CD14-positive monocyte (primary cell): ENCODE results near the gene C3orf20. TPM values are rescaled to one million over a fixed set of nuclear protein-coding genes. Genes with fewer than 3 reads are reported as not detected.

Experiments
- DNase-seq, 3 donors: peaks; one replicate each; pipeline ENCODE4 v3.0.0-alpha.2; 2011 to 2022
- H2AFZ ChIP-seq: 2 replicates; pipeline ENCODE4 v1.6.0; 2012; ENCODE audit warnings: mild to moderate bottlenecking, low read depth, low read length, inconsistent platforms; ENCODE audit not compliant: insufficient read depth, poor library complexity, severe bottlenecking
- H3K27ac ChIP-seq, 2 donors: 1 replicate in 1 of 2; 2 replicates in 1 of 2; pipeline ENCODE4 v1.5.1; 2012 to 2013; ENCODE audit warnings: low read length in 2 of 2, control low read depth in 1 of 2, inconsistent platforms in 1 of 2, low read depth in 1 of 2, mild to moderate bottlenecking in 1 of 2
- H3K27me3 ChIP-seq, 2 donors: one replicate each; pipeline versions ENCODE4 v1.6.0 to v1.6.1; 2011 to 2013; ENCODE audit warnings: low read length in 2 of 2; ENCODE audit not compliant: control insufficient read depth in 2 of 2, insufficient read depth in 2 of 2
- H3K36me3 ChIP-seq, 2 donors: replicated peaks in 1 of 2; 1 replicate in 1 of 2; 2 replicates in 1 of 2; pipeline versions ENCODE4 v1.5.1 to v1.6.1; 2012 to 2013; ENCODE audit warnings: low read length in 2 of 2, control low read depth in 1 of 2, inconsistent platforms in 1 of 2, mild to moderate bottlenecking in 1 of 2; ENCODE audit not compliant: insufficient read depth in 2 of 2, control insufficient read depth in 1 of 2
- H3K4me1 ChIP-seq, 2 donors: 1 replicate in 1 of 2; 2 replicates in 1 of 2; pipeline versions ENCODE4 v1.5.1 to v1.6.1; 2012 to 2013; ENCODE audit warnings: low read length in 2 of 2, control low read depth in 1 of 2, inconsistent platforms in 1 of 2, mild to moderate bottlenecking in 1 of 2, moderate library complexity in 1 of 2; ENCODE audit not compliant: insufficient read depth in 2 of 2, control insufficient read depth in 1 of 2
- H3K4me2 ChIP-seq: replicated peaks from 2 replicates; pipeline ENCODE3; 2012; ENCODE audit warnings: low read length, moderate library complexity, mild to moderate bottlenecking; ENCODE audit not compliant: poor library complexity, severe bottlenecking; ENCODE audit errors: extremely low read depth
- H3K4me3 ChIP-seq, 3 experiments: fragments of 200-600 bp in 1 of 3; sonication (generic) in 1 of 3; replicated peaks in 1 of 3; 1 replicate in 2 of 3; 2 replicates in 1 of 3; pipeline ENCODE4 v1.5.1; 2011 to 2013; ENCODE audit warnings: low read length in 3 of 3, mild to moderate bottlenecking in 3 of 3, control low read depth in 2 of 3, low read depth in 2 of 3, inconsistent platforms in 1 of 3, moderate library complexity in 1 of 3
- H3K79me2 ChIP-seq: 2 replicates; pipeline ENCODE4 v1.6.0; 2012; ENCODE audit warnings: mild to moderate bottlenecking, control low read depth, inconsistent platforms, low read length, moderate library complexity; ENCODE audit not compliant: insufficient read depth
- H3K9ac ChIP-seq: 2 replicates; pipeline ENCODE4 v1.6.0; 2017; ENCODE audit warnings: low read length, mild to moderate bottlenecking; ENCODE audit not compliant: insufficient read depth, poor library complexity, severe bottlenecking
- H3K9me3 ChIP-seq, 2 donors: replicated peaks in 1 of 2; 1 replicate in 1 of 2; 2 replicates in 1 of 2; pipeline versions ENCODE4 v1.5.1 to v1.6.1; 2012 to 2013; ENCODE audit warnings: low read length in 2 of 2, control low read depth in 1 of 2; ENCODE audit not compliant: control insufficient read depth in 1 of 2, insufficient read depth in 1 of 2
- H4K20me1 ChIP-seq: 2 replicates; pipeline ENCODE4 v1.6.0; 2012; ENCODE audit warnings: mild to moderate bottlenecking, low read length, control low read depth, moderate library complexity; ENCODE audit not compliant: insufficient read depth
- H3K27ac Mint-ChIP-seq, 7 donors: one replicate each; pipeline ENCODE4 v1.8.0; 2020; ENCODE audit warnings: mild to moderate bottlenecking in 7 of 7, mixed read lengths in 7 of 7, moderate library complexity in 6 of 7, inconsistent platforms in 2 of 7
- H3K27me3 Mint-ChIP-seq, 3 donors: one replicate each; pipeline ENCODE4 v1.8.0; 2021 to 2022; ENCODE audit warnings: low read depth in 3 of 3, mild to moderate bottlenecking in 3 of 3, mixed read lengths in 3 of 3, moderate library complexity in 3 of 3, inconsistent platforms in 1 of 3
- H3K36me3 Mint-ChIP-seq, 2 donors: one replicate each; pipeline ENCODE4 v1.8.0; 2020; ENCODE audit warnings: mixed read lengths in 2 of 2, inconsistent platforms in 1 of 2, mild to moderate bottlenecking in 1 of 2
- H3K4me1 Mint-ChIP-seq: one replicate; pipeline ENCODE4 v1.8.0; 2020; ENCODE audit warnings: mild to moderate bottlenecking, mixed read lengths
- H3K4me3 Mint-ChIP-seq, 2 donors: one replicate each; pipeline ENCODE4 v1.8.0; 2020; ENCODE audit warnings: mild to moderate bottlenecking in 2 of 2, mixed read lengths in 2 of 2, moderate library complexity in 1 of 2
- H3K9me3 Mint-ChIP-seq, 7 donors: one replicate each; pipeline ENCODE4 v1.8.0; 2020 to 2022; ENCODE audit warnings: mixed read lengths in 7 of 7, mild to moderate bottlenecking in 6 of 7, moderate library complexity in 6 of 7, inconsistent platforms in 2 of 7
- WGBS: methylation state at CpG from one replicate; pipeline ENCODE4 v1.1.5; 2013; ENCODE audit warnings: missing lambda C conversion rate; ENCODE audit not compliant: insufficient coverage; 5-methylcytosine and 5-hydroxymethylcytosine counted together
- intact Hi-C, 2 donors: fragments of 100-400 bp; cut with micrococcal nuclease; formaldehyde crosslinking; loops; one replicate each; pipeline versions ENCODE4 v1.15.0 to v1.15.1; 2023
- polyA plus RNA-seq, 3 donors: library from polyadenylated mRNA; depleted of rRNA in 1 of 3; unstranded in 2 of 3; stranded (reverse) in 1 of 3; fragments of 300-500 nt in 2 of 3; fragments of >200 nt in 1 of 3; fragmentation: Illumina TruSeq in 2 of 3; gene quantifications; 1 replicate in 2 of 3; 2 replicates in 1 of 3; pipeline ENCODE4 v1.2.3, GENCODE V29; 2012 to 2021
- TF ChIP-seq, protein P1 (sequence below): fragments of 200-600 bp; IDR thresholded peaks from one replicate; pipeline ENCODE4 v1.8.0; 2022; ENCODE audit warnings: antibody characterized with exemption, mild to moderate bottlenecking

Gene C3orf20
- polyA plus RNA-seq, 3 donors, result 0.11 TPM; not detected in 2

DNA sequence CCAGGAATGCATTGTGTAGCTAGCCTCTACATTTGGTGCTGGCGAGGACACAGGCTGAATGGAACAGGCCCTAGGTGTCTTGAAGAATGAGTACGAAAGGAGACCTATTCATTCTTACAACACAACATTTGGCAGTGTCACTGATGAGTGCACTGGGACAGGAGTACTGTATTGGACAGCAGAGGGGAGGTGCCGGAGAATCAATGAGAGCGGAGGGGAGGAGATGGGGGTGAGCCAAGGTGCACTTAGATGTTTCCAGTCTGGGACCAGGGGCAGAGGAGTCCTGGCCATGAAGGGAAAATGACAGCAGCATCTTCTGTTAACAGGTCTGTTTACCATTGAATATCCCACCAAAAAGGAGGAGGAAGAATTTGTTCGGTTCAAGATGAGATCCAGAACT, 53.2 kb downstream of the C3orf20 start:
- H3K27ac ChIP-seq, result no peak overlapping the region
- Mint-ChIP-seq H3K9me3 (no peaks in the 10 kb centered on the region), H3K27ac (no peak overlapping the region), H3K36me3 (no peaks in the 10 kb centered on the region), H3K4me1 (no peaks in the 10 kb centered on the region), H3K4me3 (no peak overlapping the region), H3K27me3 (peaks cover 0 to 1% (median 0%) of the 10 kb centered on the region in 3 donors)
- H3K4me2 ChIP-seq, result no peak overlapping the region
- H3K4me1 ChIP-seq, result no peaks in the 10 kb centered on the region
- no peak overlapping the region for H2AFZ ChIP-seq
- no peaks in the 10 kb centered on the region for H3K27me3 ChIP-seq
- no peaks in the 10 kb centered on the region for H4K20me1 ChIP-seq
- TF ChIP-seq, protein P1, sequence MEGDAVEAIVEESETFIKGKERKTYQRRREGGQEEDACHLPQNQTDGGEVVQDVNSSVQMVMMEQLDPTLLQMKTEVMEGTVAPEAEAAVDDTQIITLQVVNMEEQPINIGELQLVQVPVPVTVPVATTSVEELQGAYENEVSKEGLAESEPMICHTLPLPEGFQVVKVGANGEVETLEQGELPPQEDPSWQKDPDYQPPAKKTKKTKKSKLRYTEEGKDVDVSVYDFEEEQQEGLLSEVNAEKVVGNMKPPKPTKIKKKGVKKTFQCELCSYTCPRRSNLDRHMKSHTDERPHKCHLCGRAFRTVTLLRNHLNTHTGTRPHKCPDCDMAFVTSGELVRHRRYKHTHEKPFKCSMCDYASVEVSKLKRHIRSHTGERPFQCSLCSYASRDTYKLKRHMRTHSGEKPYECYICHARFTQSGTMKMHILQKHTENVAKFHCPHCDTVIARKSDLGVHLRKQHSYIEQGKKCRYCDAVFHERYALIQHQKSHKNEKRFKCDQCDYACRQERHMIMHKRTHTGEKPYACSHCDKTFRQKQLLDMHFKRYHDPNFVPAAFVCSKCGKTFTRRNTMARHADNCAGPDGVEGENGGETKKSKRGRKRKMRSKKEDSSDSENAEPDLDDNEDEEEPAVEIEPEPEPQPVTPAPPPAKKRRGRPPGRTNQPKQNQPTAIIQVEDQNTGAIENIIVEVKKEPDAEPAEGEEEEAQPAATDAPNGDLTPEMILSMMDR, result no peak
- 71% methylated on average over 1 of the region's 5 CpGs for WGBS
- H3K9ac ChIP-seq, result no peak overlapping the region
- no peaks in the 10 kb centered on the region for H3K9me3 ChIP-seq
- no peak overlapping the region for H3K4me3 ChIP-seq
- H3K79me2 ChIP-seq, result no peaks in the 10 kb centered on the region
- H3K36me3 ChIP-seq, result no peaks in the 10 kb centered on the region
- no peak for DNase-seq
- intact Hi-C loops, result no loop called here

DNA sequence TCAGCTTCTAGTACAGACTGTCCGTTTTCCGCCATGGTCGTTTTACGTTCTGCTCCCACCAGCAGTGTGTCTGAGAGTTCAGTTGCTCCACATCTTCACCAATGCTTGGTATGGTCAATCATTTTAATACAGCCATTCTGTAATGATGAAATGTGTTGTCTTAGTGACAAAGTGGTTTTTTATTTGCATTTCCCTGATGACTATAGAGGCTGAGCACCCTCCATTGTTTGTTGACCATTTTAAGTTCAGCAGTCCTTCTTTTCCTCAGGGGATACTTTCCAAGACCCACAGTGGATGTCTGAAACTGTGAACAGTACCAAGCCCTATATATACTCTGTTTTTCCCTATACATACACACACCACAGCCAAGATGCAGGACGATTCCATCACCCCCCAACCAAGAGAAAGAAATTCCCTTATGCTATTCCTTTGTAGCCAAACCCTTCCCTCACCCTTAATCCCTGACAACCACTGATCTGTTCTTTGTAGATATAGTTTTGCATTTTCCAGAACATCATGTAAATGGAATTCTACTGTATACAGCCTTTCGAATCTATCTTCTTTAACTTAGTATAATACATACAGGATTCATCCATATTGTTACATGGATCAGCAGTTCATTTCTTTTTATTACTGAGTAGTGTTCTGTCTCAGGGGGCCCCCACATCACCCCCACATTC, 55.9 kb downstream of the C3orf20 start:
- Histone ChIP-seq H3K4me2 (no peak overlapping the region), H2AFZ (no peak overlapping the region), H3K4me1 (no peaks in the 10 kb centered on the region), H3K9me3 (no peaks in the 10 kb centered on the region), H4K20me1 (no peaks in the 10 kb centered on the region), H3K79me2 (no peaks in the 10 kb centered on the region), H3K27ac (no peak overlapping the region), H3K4me3 (no peak overlapping the region), H3K9ac (no peak overlapping the region), H3K36me3 (no peaks in the 10 kb centered on the region), H3K27me3 (no peaks in the 10 kb centered on the region)
- H3K4me3 Mint-ChIP-seq, result no peak overlapping the region
- no peaks in the 10 kb centered on the region for H3K36me3 Mint-ChIP-seq
- WGBS, result no CpG with 5 or more reads among the region's 6 CpGs
- H3K27ac Mint-ChIP-seq, result no peak overlapping the region
- no peaks in the 10 kb centered on the region for H3K4me1 Mint-ChIP-seq
- H3K27me3 Mint-ChIP-seq, result peaks cover 0 to 3% (median 0%) of the 10 kb centered on the region in 3 donors
- peaks cover 0 to 1% (median 0%) of the 10 kb centered on the region in 7 donors for H3K9me3 Mint-ChIP-seq
- no peak for DNase-seq
- intact Hi-C loops, result no loop called here
- TF ChIP-seq, protein P1, result no peak
